Gastroesophageal sphincter (tissue), 4 donors: ENCODE measurements around the gene RFT1. TPM values are rescaled to one million over a fixed set of nuclear protein-coding genes. Genes with fewer than 3 reads are reported as not detected.
A peak's percentile ranks its signal among the peaks of the same experiment; 100 is the strongest.

ENCODE experiments used
- ATAC-seq: fragments of 150-250 bp; one replicate; pipeline ENCODE4 v1.9.1; 2016; ENCODE audit warnings: mild to moderate bottlenecking, moderate library complexity
- H3K27ac ChIP-seq, 4 donors: fragments of 200-600 bp; sonication (generic) in 3 of 4; 1 replicate in 3 of 4; 2 replicates in 1 of 4; pipeline ENCODE4 v1.5.1; 2016 to 2019
- H3K27me3 ChIP-seq: fragments of 200-600 bp; sonication (generic); one replicate; pipeline ENCODE4 v1.5.1; 2019
- H3K36me3 ChIP-seq, 2 donors: fragments of 200-600 bp; sonication (generic); one replicate each; pipeline ENCODE4 v1.5.1; 2019; ENCODE audit warnings: control low read depth in 1 of 2
- H3K4me1 ChIP-seq, 3 donors: fragments of 200-600 bp; sonication (generic); 1 replicate in 2 of 3; 2 replicates in 1 of 3; pipeline ENCODE4 v1.5.1; 2016 to 2019; ENCODE audit warnings: control low read depth in 2 of 3
- H3K4me3 ChIP-seq, 2 donors: fragments of 200-600 bp; sonication (generic); one replicate each; pipeline ENCODE4 v1.5.1; 2019; ENCODE audit warnings: mild to moderate bottlenecking in 1 of 2, moderate library complexity in 1 of 2
- H3K9me3 ChIP-seq, 3 donors: fragments of 200-600 bp; sonication (generic); one replicate each; pipeline ENCODE4 v1.5.1; 2017 to 2019; ENCODE audit warnings: control low read depth in 2 of 3
- CTCF ChIP-seq, 4 experiments: fragments of 200-600 bp in 2 of 4; fragments of 450-650 bp in 2 of 4; sonication (generic) in 1 of 4; IDR thresholded peaks; one replicate each; pipeline ENCODE4 v1.5.1; 2017 to 2019; ENCODE audit warnings: antibody characterized with exemption in 4 of 4, mild to moderate bottlenecking in 2 of 4, moderate library complexity in 2 of 4
- EP300 ChIP-seq: sonication (generic); formaldehyde crosslinking; IDR thresholded peaks from one replicate; pipeline ENCODE4 v1.6.1; 2017; ENCODE audit warnings: antibody characterized with exemption, mild to moderate bottlenecking
- POLR2A ChIP-seq, 2 donors: fragments of 450-650 bp; IDR thresholded peaks; one replicate each; pipeline ENCODE4 v1.6.1; 2017; ENCODE audit warnings: antibody characterized with exemption in 2 of 2, mild to moderate bottlenecking in 2 of 2, moderate library complexity in 1 of 2
- POLR2AphosphoS5 ChIP-seq: sonication (generic); formaldehyde crosslinking; IDR thresholded peaks from one replicate; pipeline ENCODE4 v1.6.1; 2017; ENCODE audit warnings: antibody characterized with exemption
- WGBS, 2 donors: methylation state at CpG; one replicate each; pipeline ENCODE4 v1.1.5; 2018; ENCODE audit warnings: low coverage in 1 of 2; 5-methylcytosine and 5-hydroxymethylcytosine counted together
- total RNA-seq, 4 donors: library from RNA; depleted of rRNA; stranded (reverse); fragments of >200 nt; gene quantifications; one replicate each; pipeline ENCODE4 v1.1.0, GENCODE V29; 2016

Gene RFT1
- total RNA-seq, 4 donors from 2014 or later, result 6.5 to 7.6 (median 7.2) TPM

GRCh38 chr3:53171064-53171418 lies 40.8 kb upstream of the RFT1 start:
- no CpG with 5 or more reads among the region's 7 CpGs for WGBS, 2 donors
- ATAC-seq, result no peak

GRCh38 chr3:53170325-53171063 lies 40.3 kb upstream of the RFT1 start:
- Histone ChIP-seq H3K36me3 (peaks cover 0 to 24% of the 10 kb centered on the region in 2 donors), H3K4me3 (no peak overlapping the region), H3K9me3 (no peaks in the 10 kb centered on the region), H3K4me1 (peaks cover 0 to 46% (median 18%) of the 10 kb centered on the region in 3 donors), H3K27me3 (no peaks in the 10 kb centered on the region), H3K27ac (no peak overlapping the region)
- TF ChIP-seq EP300 (no peak), POLR2AphosphoS5 (no peak)
- no peak for ATAC-seq
- WGBS, 2 donors, result 85 to 90% methylated on average over 4 to 5 of the region's 17 CpGs

More at GRCh38 chr3:53171064-53171418, 40.8 kb upstream of the RFT1 start:
- H3K27ac ChIP-seq, result peak overlapping the region in 1 of 4 donors; percentile 6
- H3K9me3 ChIP-seq, result no peaks in the 10 kb centered on the region
- peaks cover 0 to 40% (median 18%) of the 10 kb centered on the region in 3 donors for H3K4me1 ChIP-seq
- peaks cover 0 to 28% of the 10 kb centered on the region in 2 donors for H3K36me3 ChIP-seq
- H3K27me3 ChIP-seq, result no peaks in the 10 kb centered on the region
- no peak for TF ChIP-seq POLR2AphosphoS5
- no peak for TF ChIP-seq POLR2A (IDR thresholded peaks at IDR 0.05)
- TF ChIP-seq EP300, result no peak
- TF ChIP-seq CTCF (IDR thresholded peaks at IDR 0.05), result no peak
- H3K4me3 ChIP-seq, result no peak overlapping the region

GRCh38 chr3:53169832-53170324 lies 39.6 kb upstream of the RFT1 start:
- no peak for ATAC-seq
- Histone ChIP-seq H3K9me3 (no peaks in the 10 kb centered on the region), H3K4me1 (peaks cover 0 to 48% (median 18%) of the 10 kb centered on the region in 3 donors), H3K27ac (peak overlapping the region in 3 of 4 donors; percentile 1 to 32 (median 4)), H3K36me3 (peaks cover 0 to 17% of the 10 kb centered on the region in 2 donors), H3K4me3 (no peak overlapping the region), H3K27me3 (no peaks in the 10 kb centered on the region)
- WGBS, 2 donors, result 97 to 100% methylated on average over 2 to 7 of the region's 9 CpGs
- TF ChIP-seq POLR2AphosphoS5 (no peak), POLR2A (IDR thresholded peaks at IDR 0.05) (no peak)

GRCh38 chr3:53169045-53169831 lies 39.0 kb upstream of the RFT1 start:
- ATAC-seq, result no peak
- 80 to 86% methylated on average over 10 of the region's 15 CpGs for WGBS, 2 donors

GRCh38 chr3:53168175-53168923 lies 38.1 kb upstream of the RFT1 start:
- Histone ChIP-seq H3K4me3 (peak overlapping the region in 1 of 2 donors; percentile 22), H3K36me3 (peaks cover 0 to 3% of the 10 kb centered on the region in 2 donors), H3K27me3 (no peaks in the 10 kb centered on the region), H3K9me3 (no peaks in the 10 kb centered on the region), H3K4me1 (peaks cover 0 to 56% (median 18%) of the 10 kb centered on the region in 3 donors), H3K27ac (peak overlapping the region in 2 of 4 donors; percentile 4 to 32)
- no peak for TF ChIP-seq POLR2A (IDR thresholded peaks at IDR 0.05)
- 82 to 92% methylated on average over 9 to 10 of the region's 15 CpGs for WGBS, 2 donors
- ATAC-seq, result no peak

More at GRCh38 chr3:53169045-53169831, 39.0 kb upstream of the RFT1 start:
- Histone ChIP-seq H3K27ac (peak overlapping the region in 3 of 4 donors; percentile 1 to 32 (median 4)), H3K4me1 (peaks cover 0 to 48% (median 18%) of the 10 kb centered on the region in 3 donors), H3K9me3 (no peaks in the 10 kb centered on the region), H3K27me3 (no peaks in the 10 kb centered on the region), H3K36me3 (peaks cover 0 to 11% of the 10 kb centered on the region in 2 donors), H3K4me3 (peak overlapping the region in 1 of 2 donors; percentile 22)
- no peak for TF ChIP-seq EP300

- TF ChIP-seq POLR2A (IDR thresholded peaks at IDR 0.05) (no peak), CTCF (IDR thresholded peaks at IDR 0.05) (no peak), EP300 (no peak), POLR2AphosphoS5 (no peak)
- Histone ChIP-seq H3K4me1 (peaks cover 0 to 64% (median 18%) of the 10 kb centered on the region in 3 donors), H3K27me3 (no peaks in the 10 kb centered on the region), H3K9me3 (no peaks in the 10 kb centered on the region), H3K4me3 (no peak overlapping the region), H3K27ac (peak overlapping the region in 1 of 4 donors; percentile 38), H3K36me3 (peaks cover 0 to 3% of the 10 kb centered on the region in 2 donors)
- no peak for ATAC-seq
- 74% methylated on average over 3 of the region's 7 CpGs; no CpG with 5 or more reads in 1 of the 2 donors for WGBS, 2 donors
Measured at GRCh38 chr3:53167418-53168174, 37.4 kb upstream of the RFT1 start.
